GM18517 (cell line): Measurements from ENCODE around the gene OPRM1.
A peak's percentile ranks its signal among the peaks of the same experiment; 100 is the strongest.

Experiments
- ATAC-seq: cut with Tn5 transposase; IDR thresholded peaks from one replicate; pipeline ENCODE4 v1.9.1; 2021; ENCODE audit warnings: mild to moderate bottlenecking, moderate library complexity; ENCODE audit not compliant: unreplicated experiment

Gene OPRM1

GRCh38 chr6:154202339-154202738, 163.3 kb downstream of the OPRM1 start:
- ATAC-seq = no peak

GRCh38 chr6:154202958-154203357, 163.9 kb downstream of the OPRM1 start:
- no peak for ATAC-seq

- ATAC-seq = no peak
Measured at GRCh38 chr6:154206141-154206540, 167.1 kb downstream of the OPRM1 start.

- ATAC-seq = no peak
Measured at GRCh38 chr6:154206996-154207395, 168.0 kb downstream of the OPRM1 start.

- ATAC-seq = no peak
Measured at GRCh38 chr6:154209555-154209954, 170.5 kb downstream of the OPRM1 start.

GRCh38 chr6:154210678-154211077, 171.6 kb downstream of the OPRM1 start:
- no peak for ATAC-seq

GRCh38 chr6:154213782-154214181, 174.7 kb downstream of the OPRM1 start:
- ATAC-seq = no peak

GRCh38 chr6:154218301-154218700, 179.3 kb downstream of the OPRM1 start:
- ATAC-seq = no peak

GRCh38 chr6:154218787-154219186, 179.7 kb downstream of the OPRM1 start:
- no peak for ATAC-seq

- ATAC-seq = no peak
Measured at GRCh38 chr6:154219250-154219649, 180.2 kb downstream of the OPRM1 start.

- no peak for ATAC-seq
Measured at GRCh38 chr6:154222716-154223115, 183.7 kb downstream of the OPRM1 start.

GRCh38 chr6:154223296-154223695, 184.3 kb downstream of the OPRM1 start:
- no peak for ATAC-seq

- ATAC-seq = no peak
Measured at GRCh38 chr6:154226461-154226860, 187.4 kb downstream of the OPRM1 start.

- no peak for ATAC-seq
Measured at GRCh38 chr6:154227862-154228520, 189.0 kb downstream of the OPRM1 start.

GRCh38 chr6:154228521-154228905, 189.5 kb downstream of the OPRM1 start:
- no peak for ATAC-seq

GRCh38 chr6:154229786-154230185, 190.7 kb downstream of the OPRM1 start:
- ATAC-seq = peak; percentile 87

GRCh38 chr6:154230393-154230792, 191.4 kb downstream of the OPRM1 start:
- ATAC-seq = no peak

GRCh38 chr6:154230910-154231595, 192.0 kb downstream of the OPRM1 start:
- no peak for ATAC-seq

GRCh38 chr6:154232013-154232910, 193.2 kb downstream of the OPRM1 start:
- ATAC-seq = no peak

GRCh38 chr6:154233383-154233782, 194.3 kb downstream of the OPRM1 start:
- no peak for ATAC-seq

- peak; percentile 37 for ATAC-seq
Measured at GRCh38 chr6:154234019-154234772, 195.2 kb downstream of the OPRM1 start.
